Esophagus squamous epithelium (tissue), 5 donors: ENCODE measurements around the gene ARRDC3. TPM values are rescaled to one million over a fixed set of nuclear protein-coding genes. Genes with fewer than 3 reads are reported as not detected.

Experiments
- DNase-seq: peaks from one replicate; lab custom pipeline; 2025; lab: John Stamatoyannopoulos, UW
- H3K27ac ChIP-seq, 4 donors: fragments of 200-600 bp; sonication (generic); one replicate each; pipeline ENCODE4 v1.5.1; 2016 to 2019; ENCODE audit warnings: mild to moderate bottlenecking in 1 of 4
- H3K27me3 ChIP-seq, 4 donors: fragments of 200-600 bp; sonication (generic); 1 replicate in 3 of 4; 2 replicates in 1 of 4; pipeline versions ENCODE4 v1.5.1 to v1.6.0; 2017 to 2021; ENCODE audit warnings: antibody characterized with exemption in 1 of 4
- H3K36me3 ChIP-seq, 3 donors: fragments of 200-600 bp; sonication (generic); one replicate each; pipeline ENCODE4 v1.5.1; 2016 to 2019
- H3K4me1 ChIP-seq, 3 donors: fragments of 200-600 bp; sonication (generic); one replicate each; pipeline ENCODE4 v1.5.1; 2017 to 2019
- H3K4me3 ChIP-seq, 4 donors: fragments of 200-600 bp; sonication (generic); 1 replicate in 3 of 4; 2 replicates in 1 of 4; pipeline ENCODE4 v1.5.1; 2016 to 2019; ENCODE audit warnings: mild to moderate bottlenecking in 2 of 4, moderate library complexity in 1 of 4
- H3K9me3 ChIP-seq, 3 donors: fragments of 200-600 bp; sonication (generic); one replicate each; pipeline ENCODE4 v1.5.1; 2016 to 2019
- CTCF ChIP-seq, 6 experiments: fragments of 450-650 bp in 4 of 6; fragments of 200-600 bp in 2 of 6; sonication (generic) in 2 of 6; IDR thresholded peaks; one replicate each; pipeline ENCODE4 v1.5.1; 2016 to 2019; ENCODE audit warnings: antibody characterized with exemption in 6 of 6, mild to moderate bottlenecking in 4 of 6, moderate library complexity in 4 of 6
- POLR2A ChIP-seq, 4 donors: fragments of 450-650 bp; IDR thresholded peaks; one replicate each; pipeline ENCODE4 v1.6.1; 2017; ENCODE audit warnings: antibody characterized with exemption in 4 of 4, mild to moderate bottlenecking in 4 of 4, moderate library complexity in 3 of 4
- WGBS, 2 donors: methylation state at CpG; one replicate each; pipeline ENCODE4 v1.1.5; 2018; 5-methylcytosine and 5-hydroxymethylcytosine counted together
- intact Hi-C: fragments of 100-400 bp; cut with DNase I; formaldehyde crosslinking; loops from one replicate; pipeline ENCODE4 v1.15.0; 2022
- total RNA-seq, 4 donors: library from RNA; depleted of rRNA; stranded (reverse); fragments of >200 nt; gene quantifications; one replicate each; pipeline ENCODE4 v1.1.0, GENCODE V29; 2016
- donor health status: DM: yes; HTN: yes; CAD: no.

Gene ARRDC3
- total RNA-seq, 4 donors from 2014 or later, result 35.4 to 64.8 (median 54.7) TPM

DNA sequence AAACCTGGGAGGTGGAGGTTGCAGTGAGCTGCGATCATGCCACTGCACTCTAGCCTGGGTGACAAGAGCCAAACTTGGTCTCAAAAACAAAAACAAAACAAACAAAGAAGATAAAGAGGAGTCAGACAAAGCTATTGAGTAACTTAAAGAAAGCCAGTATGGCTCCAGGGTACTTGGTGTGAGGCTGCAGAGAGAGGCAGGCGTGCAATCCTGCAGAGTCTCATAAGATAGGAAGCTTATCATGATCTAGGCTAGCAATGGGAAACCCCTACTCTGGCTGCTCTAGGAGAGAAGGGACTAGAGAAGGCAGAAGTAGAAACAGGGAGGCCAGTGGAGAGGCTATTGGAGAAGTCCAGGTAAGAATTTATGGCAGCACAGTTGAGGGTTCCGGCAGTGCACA, 42.0 kb downstream of the ARRDC3 start:
- Histone ChIP-seq H3K9me3 (no peaks in the 10 kb centered on the region), H3K27ac (no peak overlapping the region), H3K4me3 (no peak overlapping the region), H3K36me3 (no peaks in the 10 kb centered on the region), H3K27me3 (no peaks in the 10 kb centered on the region), H3K4me1 (no peaks in the 10 kb centered on the region)
- WGBS, 2 donors, result 60 to 67% methylated on average over 3 of the region's 3 CpGs
- intact Hi-C loops, result no loop called here
- no peak for DNase-seq
- TF ChIP-seq CTCF (IDR thresholded peaks at IDR 0.05) (no peak), POLR2A (IDR thresholded peaks at IDR 0.05) (no peak)

- no peak for TF ChIP-seq POLR2A (IDR thresholded peaks at IDR 0.05)
- TF ChIP-seq CTCF (IDR thresholded peaks at IDR 0.05), result no peak
- Histone ChIP-seq H3K27ac (no peak overlapping the region), H3K4me1 (no peaks in the 10 kb centered on the region), H3K27me3 (no peaks in the 10 kb centered on the region), H3K9me3 (no peaks in the 10 kb centered on the region), H3K4me3 (no peak overlapping the region), H3K36me3 (no peaks in the 10 kb centered on the region)
- 89 to 100% methylated on average over 3 of the region's 3 CpGs for WGBS, 2 donors
- intact Hi-C loops, result no loop called here
- DNase-seq, result no peak
Observed at GRCh38 chr5:91340532-91340931, 42.6 kb downstream of the ARRDC3 start.

DNA sequence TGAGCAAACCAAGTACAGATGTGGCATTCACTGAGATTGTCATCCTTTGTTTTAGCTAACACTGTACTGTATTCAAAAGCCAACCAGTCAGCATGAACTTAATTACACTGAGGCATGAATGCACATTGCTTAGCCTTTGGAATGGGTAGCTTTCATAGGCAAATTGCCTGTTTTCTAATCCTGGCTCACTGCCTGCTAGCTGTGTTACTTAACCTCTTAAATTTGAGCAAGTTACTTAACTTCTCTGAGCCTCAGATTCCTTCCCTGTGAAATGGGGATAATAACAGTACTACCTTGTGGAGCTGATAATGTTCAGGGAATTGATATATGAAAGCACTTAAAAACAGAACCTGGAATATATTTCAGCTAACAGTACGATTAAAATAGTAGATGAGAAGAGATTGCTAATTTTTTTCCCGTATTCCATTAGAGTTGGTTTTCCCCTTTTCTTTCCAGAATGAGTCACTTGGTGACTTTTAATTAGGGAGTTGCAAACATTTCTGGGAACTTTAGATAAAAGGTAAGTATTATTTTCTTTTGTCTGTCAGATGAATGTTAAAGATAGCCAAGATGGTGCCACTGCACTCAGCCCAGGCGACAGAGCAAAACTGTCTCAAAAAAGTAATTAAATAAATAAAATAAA, 43.9 kb downstream of the ARRDC3 start:
- intact Hi-C loops, result no loop called here
- Histone ChIP-seq H3K4me3 (no peak overlapping the region), H3K4me1 (no peaks in the 10 kb centered on the region), H3K9me3 (no peaks in the 10 kb centered on the region), H3K27me3 (no peaks in the 10 kb centered on the region), H3K36me3 (no peaks in the 10 kb centered on the region), H3K27ac (no peak overlapping the region)
- DNase-seq, result no peak
- WGBS, 2 donors, result 21 to 32% methylated on average over 3 of the region's 3 CpGs
- TF ChIP-seq CTCF (IDR thresholded peaks at IDR 0.05) (no peak), POLR2A (IDR thresholded peaks at IDR 0.05) (no peak)

GRCh38 chr5:91332267-91333045, 50.7 kb downstream of the ARRDC3 start:
- H3K27me3 ChIP-seq, result no peaks in the 10 kb centered on the region
- H3K27ac ChIP-seq, result no peak overlapping the region
- no peaks in the 10 kb centered on the region for H3K9me3 ChIP-seq
- DNase-seq, result no peak
- no peaks in the 10 kb centered on the region for H3K36me3 ChIP-seq
- no peaks in the 10 kb centered on the region for H3K4me1 ChIP-seq
- intact Hi-C loops, result no loop called here
- 61 to 62% methylated on average over 8 of the region's 8 CpGs for WGBS, 2 donors
- TF ChIP-seq POLR2A (IDR thresholded peaks at IDR 0.05), result no peak
- no peak for TF ChIP-seq CTCF (IDR thresholded peaks at IDR 0.05)
- no peak overlapping the region for H3K4me3 ChIP-seq

GRCh38 chr5:91331705-91332104, 51.4 kb downstream of the ARRDC3 start:
- H3K4me1 ChIP-seq, result no peaks in the 10 kb centered on the region
- 62 to 78% methylated on average over 1 of the region's 1 CpG for WGBS, 2 donors

More at GRCh38 chr5:91331705-91332104, 51.4 kb downstream of the ARRDC3 start:
- Histone ChIP-seq H3K27ac (no peak overlapping the region), H3K4me3 (no peak overlapping the region), H3K36me3 (no peaks in the 10 kb centered on the region), H3K27me3 (no peaks in the 10 kb centered on the region), H3K9me3 (no peaks in the 10 kb centered on the region)
- no peak for DNase-seq
- intact Hi-C loops, result no loop called here
- no peak for TF ChIP-seq CTCF (IDR thresholded peaks at IDR 0.05)
- TF ChIP-seq POLR2A (IDR thresholded peaks at IDR 0.05), result no peak
